Suprapubic skin (tissue), 3 donors: ENCODE measurements around the gene SPOCK2.

Source experiments
- EP300 ChIP-seq: sonication (generic); formaldehyde crosslinking; IDR thresholded peaks from one replicate; pipeline ENCODE4 v1.6.1; 2017; ENCODE audit warnings: antibody characterized with exemption
- POLR2A ChIP-seq, 2 donors: fragments of 450-650 bp; IDR thresholded peaks; one replicate each; pipeline ENCODE4 v1.6.1; 2017; ENCODE audit warnings: antibody characterized with exemption in 2 of 2, mild to moderate bottlenecking in 2 of 2, moderate library complexity in 2 of 2
- TF ChIP-seq, protein P1 (sequence below), 2 donors: fragments of 200-600 bp in 1 of 2; fragments of 450-650 bp in 1 of 2; sonication (generic) in 1 of 2; IDR thresholded peaks; one replicate each; pipeline ENCODE4 v1.5.1; 2016 to 2019; ENCODE audit warnings: antibody characterized with exemption in 2 of 2, mild to moderate bottlenecking in 1 of 2, moderate library complexity in 1 of 2

DNA sequence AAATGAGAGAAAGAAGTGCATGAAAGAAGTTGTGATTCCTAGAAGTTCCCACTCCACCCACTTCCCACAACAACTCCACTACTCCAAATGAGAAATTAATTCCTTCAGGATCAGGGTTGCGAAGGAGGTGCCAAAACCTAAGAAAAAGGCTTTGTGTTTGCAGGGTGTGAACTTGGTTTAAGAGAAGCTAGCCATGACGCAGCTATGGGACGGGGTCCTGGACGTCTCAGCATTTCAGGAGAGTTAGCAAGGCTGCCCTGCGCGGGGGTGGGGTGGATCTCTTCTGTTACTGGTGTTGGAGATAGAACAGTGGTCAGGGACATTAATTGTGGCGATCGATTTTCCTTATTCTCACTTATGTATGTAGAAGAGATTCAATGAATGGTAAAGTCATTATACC is 63.0 kb downstream of the SPOCK2 start:
- TF ChIP-seq POLR2A (IDR thresholded peaks at IDR 0.05) (no peak), EP300 (no peak)
- TF ChIP-seq, protein P1, sequence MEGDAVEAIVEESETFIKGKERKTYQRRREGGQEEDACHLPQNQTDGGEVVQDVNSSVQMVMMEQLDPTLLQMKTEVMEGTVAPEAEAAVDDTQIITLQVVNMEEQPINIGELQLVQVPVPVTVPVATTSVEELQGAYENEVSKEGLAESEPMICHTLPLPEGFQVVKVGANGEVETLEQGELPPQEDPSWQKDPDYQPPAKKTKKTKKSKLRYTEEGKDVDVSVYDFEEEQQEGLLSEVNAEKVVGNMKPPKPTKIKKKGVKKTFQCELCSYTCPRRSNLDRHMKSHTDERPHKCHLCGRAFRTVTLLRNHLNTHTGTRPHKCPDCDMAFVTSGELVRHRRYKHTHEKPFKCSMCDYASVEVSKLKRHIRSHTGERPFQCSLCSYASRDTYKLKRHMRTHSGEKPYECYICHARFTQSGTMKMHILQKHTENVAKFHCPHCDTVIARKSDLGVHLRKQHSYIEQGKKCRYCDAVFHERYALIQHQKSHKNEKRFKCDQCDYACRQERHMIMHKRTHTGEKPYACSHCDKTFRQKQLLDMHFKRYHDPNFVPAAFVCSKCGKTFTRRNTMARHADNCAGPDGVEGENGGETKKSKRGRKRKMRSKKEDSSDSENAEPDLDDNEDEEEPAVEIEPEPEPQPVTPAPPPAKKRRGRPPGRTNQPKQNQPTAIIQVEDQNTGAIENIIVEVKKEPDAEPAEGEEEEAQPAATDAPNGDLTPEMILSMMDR (IDR thresholded peaks at IDR 0.05) = no peak
